GM12878 (cell line): ENCODE measurements around the gene FADD.

ENCODE experiments used
- BACH1 ChIP-seq: fragments of 450-650 bp; IDR thresholded peaks from 2 replicates; pipeline ENCODE4 v1.6.1; 2017; ENCODE audit warnings: mild to moderate bottlenecking, borderline replicate concordance
- ESRRA ChIP-seq: IDR thresholded peaks from 2 replicates; pipeline ENCODE4 v1.6.1; 2012; ENCODE audit warnings: mild to moderate bottlenecking, low read length, improper control_type of control experiment
- FOXM1 ChIP-seq: IDR thresholded peaks from 2 replicates; pipeline ENCODE4 v1.6.1; 2012; ENCODE audit warnings: low read depth, mild to moderate bottlenecking, inconsistent platforms, low read length, moderate library complexity
- LARP7 ChIP-seq: fragments of 450-650 bp; IDR thresholded peaks from 2 replicates; pipeline ENCODE4 v1.6.1; 2017; ENCODE audit warnings: mild to moderate bottlenecking

- TF ChIP-seq FOXM1: no peak
- TF ChIP-seq BACH1: no peak
- TF ChIP-seq LARP7: no peak
- no peak for TF ChIP-seq ESRRA
Measured at GRCh38 chr11:70182266-70182665, 20.8 kb upstream of the FADD start.
